HG03521 (cell line): ENCODE results near the gene C9orf78.
A peak's percentile ranks its signal among the peaks of the same experiment; 100 is the strongest.
"Not testable (repeated sequence)": the region's sequence is repeated elsewhere in the genome, so short reads cannot be mapped to it uniquely, and the experiment has no call there.

Experiments
- ATAC-seq: cut with Tn5 transposase; IDR thresholded peaks from one replicate; pipeline ENCODE4 v1.9.1; 2021; ENCODE audit warnings: mild to moderate bottlenecking, moderate library complexity; ENCODE audit not compliant: unreplicated experiment

The C9orf78 gene

GRCh38 chr9:129814432-129815223, 20.4 kb downstream of the C9orf78 start:
- no peak for ATAC-seq

- no peak for ATAC-seq
Measured at GRCh38 chr9:129813661-129814060, 21.4 kb downstream of the C9orf78 start.

DNA sequence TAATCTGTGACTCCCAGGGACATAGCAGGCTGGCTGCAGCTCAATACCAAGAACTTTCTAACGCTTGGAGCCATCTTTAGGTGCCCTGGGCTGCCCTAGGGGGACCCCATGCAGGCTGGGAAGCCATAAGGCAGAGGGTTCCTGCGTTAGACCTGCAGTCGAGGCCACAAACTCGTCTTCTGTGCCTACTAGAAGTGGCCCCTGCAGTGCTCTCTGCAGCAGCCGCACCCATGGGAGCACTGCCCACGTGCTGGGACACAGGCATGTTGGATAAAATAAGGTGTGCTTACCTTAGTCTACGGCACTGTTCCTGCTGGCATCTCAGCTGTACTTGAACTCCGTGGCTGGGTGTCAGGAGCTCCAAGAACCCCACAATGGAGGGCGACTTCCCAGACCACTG, 22.7 kb downstream of the C9orf78 start:
- ATAC-seq, result no peak

DNA sequence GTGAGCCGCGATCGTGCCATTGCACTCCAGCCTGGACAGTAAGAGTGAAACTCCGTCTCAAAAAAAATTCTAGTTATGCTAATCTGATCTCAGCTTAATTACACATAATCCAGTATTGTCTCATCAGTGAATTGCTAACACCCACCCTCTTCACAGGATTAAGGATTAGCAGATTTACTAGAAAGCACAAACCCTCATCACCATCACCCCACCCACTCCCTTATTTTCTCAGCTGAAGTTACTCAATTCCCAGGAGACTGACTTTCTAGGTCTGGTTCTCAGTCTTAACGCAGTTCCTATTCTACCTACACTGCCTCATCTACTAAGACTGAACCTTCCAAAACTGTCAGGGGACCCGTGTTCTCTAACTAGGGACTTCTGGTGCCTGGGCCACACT, 23.1 kb downstream of the C9orf78 start:
- no peak for ATAC-seq

DNA sequence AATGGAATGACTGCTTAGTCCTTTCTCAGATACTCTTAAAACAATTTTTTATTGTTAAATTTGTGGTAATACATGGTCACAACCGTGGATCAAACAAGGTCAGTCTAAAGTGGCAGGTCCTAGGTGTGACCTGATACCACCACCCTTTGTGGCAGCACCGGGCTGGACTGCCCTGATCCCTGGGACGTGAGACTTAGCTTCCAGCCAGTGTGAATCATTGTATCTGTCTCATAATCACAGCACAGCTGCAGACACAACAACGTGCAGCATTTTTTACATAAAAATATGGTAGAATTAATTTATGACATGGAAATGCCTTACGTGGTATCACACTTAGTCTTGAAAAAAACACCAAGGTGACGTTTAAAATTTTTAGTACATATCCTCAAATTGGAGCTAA, 24.3 kb downstream of the C9orf78 start:
- ATAC-seq, result no peak

- no peak for ATAC-seq
Measured at GRCh38 chr9:129810116-129810515, 25.0 kb downstream of the C9orf78 start.

DNA sequence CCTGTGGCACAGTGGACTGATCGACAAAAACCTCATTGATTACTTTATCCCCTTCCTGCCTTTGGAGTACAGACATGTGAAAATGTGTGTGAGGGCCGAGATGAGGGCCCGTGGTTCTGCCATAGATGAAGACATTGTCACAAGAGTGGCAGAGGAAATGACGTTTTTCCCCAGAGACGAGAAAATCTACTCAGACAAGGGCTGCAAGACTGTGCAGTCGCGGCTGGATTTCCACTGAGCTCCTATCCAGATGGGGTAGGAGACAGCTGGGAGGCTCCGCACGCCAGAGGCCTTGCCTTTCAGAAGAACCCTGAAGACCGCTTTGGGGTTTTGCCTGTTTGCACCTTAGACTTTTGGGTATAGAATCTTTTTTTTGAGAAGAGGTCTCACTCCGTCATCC, 25.7 kb downstream of the C9orf78 start:
- no peak for ATAC-seq

DNA sequence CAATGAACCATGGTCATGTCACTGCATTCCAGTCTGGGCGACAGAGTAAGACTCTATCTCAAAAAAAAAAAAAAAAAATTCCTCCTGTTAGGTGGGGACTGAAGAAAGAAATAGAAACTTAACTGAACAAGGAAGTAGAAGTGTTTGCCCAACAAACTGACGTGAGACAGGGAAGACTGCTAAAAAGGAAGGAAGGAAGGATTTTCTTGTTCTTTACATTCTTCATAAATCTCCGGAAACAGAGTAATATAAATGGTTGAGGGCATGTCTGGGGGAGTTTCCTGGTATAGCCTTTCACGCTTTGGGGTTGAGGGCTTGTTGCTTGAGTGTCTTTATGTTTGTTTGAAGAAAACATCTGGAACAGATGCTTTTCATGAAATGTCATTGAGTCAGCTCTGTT, 29.0 kb downstream of the C9orf78 start:
- ATAC-seq, result no peak

DNA sequence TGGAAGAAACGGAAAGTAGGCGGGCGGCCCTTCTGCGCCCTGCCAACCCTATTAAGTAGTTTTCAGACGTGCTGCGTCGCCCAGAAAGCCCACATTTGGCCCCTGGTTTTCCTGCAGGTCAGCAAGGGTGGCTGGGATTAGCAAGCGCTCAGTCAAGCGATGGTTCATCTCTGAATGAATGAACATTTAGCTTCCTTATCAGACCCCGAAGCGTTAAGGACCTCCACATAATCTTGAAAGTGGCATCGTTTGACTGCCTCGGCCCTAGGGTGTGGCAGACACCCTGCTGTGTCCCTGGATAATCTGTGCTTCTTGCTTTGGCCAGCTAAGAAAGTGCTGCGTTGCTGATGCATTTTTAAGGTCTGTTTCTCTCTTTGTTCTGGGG, 31.4 kb downstream of the C9orf78 start:
- ATAC-seq, result no peak

- peak; percentile 92 for ATAC-seq
Measured at GRCh38 chr9:129802833-129803675, 32.0 kb downstream of the C9orf78 start, which contains the start of gene TOR1B. Gene TOR1B, plus strand, starts transcription at chr9:129803184. Its CDS starts 29 bp downstream, at chr9:129803213.

- no peak for ATAC-seq
Measured at GRCh38 chr9:129801504-129801903, 33.6 kb downstream of the C9orf78 start.

DNA sequence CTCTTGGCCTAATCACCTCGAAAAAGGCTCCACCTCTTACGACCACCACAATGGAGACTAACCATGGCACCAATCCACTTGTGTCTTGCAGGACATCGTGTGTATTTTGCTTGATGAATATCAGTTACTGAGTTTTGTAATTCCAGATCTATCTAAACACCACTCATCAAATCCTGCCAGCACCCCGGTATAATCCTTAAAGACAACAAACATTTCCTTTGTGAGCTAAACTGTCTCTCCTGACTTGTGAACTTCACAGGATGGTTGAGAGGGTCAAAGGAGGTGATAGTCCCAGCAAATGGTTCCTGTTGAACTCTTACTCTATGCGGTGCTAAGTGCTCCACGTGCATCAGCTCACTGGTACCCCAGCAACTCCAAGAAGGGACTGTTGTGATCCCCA, 36.1 kb downstream of the C9orf78 start:
- no peak for ATAC-seq

- not testable (repeated sequence) for ATAC-seq
Measured at GRCh38 chr9:129796029-129796428, 39.0 kb downstream of the C9orf78 start.

- ATAC-seq, result no peak
Measured at GRCh38 chr9:129794549-129794948, 40.5 kb downstream of the C9orf78 start.

- no peak for ATAC-seq
Measured at GRCh38 chr9:129786481-129786880, 48.6 kb downstream of the C9orf78 start.

- ATAC-seq, result no peak
Measured at GRCh38 chr9:129785866-129786265, 49.2 kb downstream of the C9orf78 start.

- ATAC-seq, result not testable (repeated sequence)
Measured at GRCh38 chr9:129784970-129785369, 50.1 kb downstream of the C9orf78 start.

DNA sequence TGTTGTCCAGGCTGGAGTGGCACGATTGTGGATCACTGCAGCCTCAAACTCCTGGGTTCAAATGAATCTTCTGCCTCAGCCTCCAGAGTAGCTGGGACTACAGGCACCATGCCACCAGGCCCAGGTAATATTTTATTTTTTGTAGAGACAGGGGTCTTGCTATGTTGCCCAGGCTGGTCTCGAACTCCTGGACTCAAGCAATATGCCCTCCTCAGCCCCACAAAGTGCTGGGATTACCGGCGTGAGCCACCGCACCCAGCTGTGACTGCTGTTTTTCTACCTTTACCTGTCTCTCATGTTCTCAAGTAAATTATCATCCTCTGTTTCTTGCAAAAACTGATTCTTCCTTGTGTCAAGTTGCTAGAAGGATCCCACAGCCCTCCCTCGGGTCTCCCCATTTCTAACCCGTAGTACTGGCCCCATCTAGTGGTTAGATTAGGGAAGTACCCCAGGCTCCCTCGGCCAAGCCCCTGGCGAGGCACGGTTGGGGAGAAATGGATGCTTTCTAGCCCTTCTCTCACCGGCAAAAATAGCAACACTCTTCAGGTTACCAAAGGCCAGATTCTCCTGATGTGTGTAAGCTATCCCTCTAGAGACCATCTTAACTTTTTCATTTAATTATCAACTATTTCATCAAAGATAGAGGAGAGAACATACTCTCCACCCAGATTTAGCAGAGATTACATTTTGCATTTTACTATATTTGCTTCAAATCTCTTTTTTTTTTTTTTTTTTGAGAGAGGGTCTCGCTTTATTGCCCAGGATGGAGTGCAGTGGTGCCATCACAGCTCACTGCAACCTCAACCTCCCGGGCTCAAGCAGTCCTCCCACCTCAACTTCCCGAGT, 51.3 kb downstream of the C9orf78 start:
- ATAC-seq, result no peak

DNA sequence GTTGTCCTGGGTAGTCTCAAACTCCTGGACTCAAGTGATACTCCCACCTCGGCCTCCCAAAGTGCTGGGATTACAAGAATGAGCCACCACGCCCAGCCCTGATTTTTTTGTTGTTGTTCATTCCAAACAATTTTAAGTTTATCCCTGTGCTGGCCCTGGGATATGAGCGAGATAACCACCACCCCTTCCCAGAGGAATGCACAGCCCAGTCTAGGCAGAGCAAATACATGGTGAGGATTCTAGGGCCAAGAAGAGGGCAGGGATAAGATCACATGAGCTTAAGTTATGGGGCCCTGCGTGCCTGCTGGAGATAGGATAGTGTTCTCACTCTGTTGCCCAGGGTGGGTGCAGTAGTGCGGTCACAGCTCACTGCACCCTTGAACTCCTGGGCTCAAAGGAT, 53.1 kb downstream of the C9orf78 start:
- ATAC-seq, result no peak

GRCh38 chr9:129781131-129781530, 53.9 kb downstream of the C9orf78 start:
- ATAC-seq, result no peak

DNA sequence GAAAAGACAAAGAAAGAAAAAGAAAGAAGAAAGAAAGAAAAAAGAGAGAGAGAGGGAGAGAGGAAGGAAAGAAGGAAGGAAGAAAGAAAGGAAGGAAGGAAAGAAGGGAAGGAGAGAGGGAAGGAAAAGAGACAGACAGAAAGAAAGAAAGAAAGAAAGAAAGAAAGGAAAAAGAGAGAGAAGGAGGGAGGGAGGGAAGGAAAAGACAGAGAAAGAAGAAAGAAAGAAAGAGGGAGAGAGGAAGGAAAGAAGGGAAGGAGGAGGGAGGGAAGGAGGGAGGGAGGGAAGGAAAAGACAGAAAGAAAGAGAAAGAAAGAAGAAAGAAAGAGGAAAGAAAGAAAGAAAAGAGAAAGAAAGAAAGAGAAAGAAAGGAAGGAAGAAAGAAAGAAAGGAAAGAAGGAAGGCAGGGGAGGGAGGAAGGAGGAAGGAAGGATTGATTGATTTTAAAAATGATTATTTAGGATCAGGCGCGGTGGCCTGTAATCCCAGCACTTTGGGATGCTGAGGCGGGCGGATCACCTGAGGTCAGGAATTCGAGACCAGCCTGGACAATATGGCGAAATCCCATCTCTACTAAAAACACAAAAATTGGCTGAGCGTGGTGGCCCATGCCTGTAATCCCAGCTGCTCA, 55.4 kb downstream of the C9orf78 start:
- ATAC-seq, result no peak
